Measurements from ENCODE around the gene COL5A3. TPM values are rescaled to one million over a fixed set of nuclear protein-coding genes. Genes with fewer than 3 reads are reported as not detected.
A peak's percentile ranks its signal among the peaks of the same experiment; 100 is the strongest.
"Not testable (repeated sequence)": the region's sequence is repeated elsewhere in the genome, so short reads cannot be mapped to it uniquely, and the experiment has no call there.

Gene COL5A3
- total and polyA plus RNA-seq, 12 donors: 0.61 to 26.2 (median 6.8) TPM

- Histone ChIP-seq H3K36me3 (replicated peaks in 1 of 2) (no peaks in the 10 kb centered on the region), H3K27me3 (no peaks in the 10 kb centered on the region), H3K27ac (peak overlapping the region in 4 of 5 donors; percentile 42 to 67 (median 50)), H3K9me3 (replicated peaks in 1 of 3) (no peaks in the 10 kb centered on the region), H3K4me3 (no peak overlapping the region), H3K4me1 (replicated peaks in 1 of 2) (peaks cover 19 to 32% of the 10 kb centered on the region in 2 donors)
- DNase-seq: peak; percentile 81 to 94 (median 88)
- intact Hi-C loops (cut with DNase I): loop anchor here (5.0 to 10.0 kb wide), 3 partner anchors 98 to 320 kb away; partner anchors contain the start of genes EIF3G (in 1 of the 2), MRPL4 (in 1 of the 2) and P2RY11 (in 1 of the 2)
- WGBS, 4 donors: 8 to 26% (median 13%) methylated on average over 6 to 23 of the region's 23 CpGs
- TF ChIP-seq POLR2A (IDR thresholded peaks at IDR 0.05) (peak in 1 of 2 donors; percentile 43), CTCF (IDR thresholded peaks at IDR 0.05) (peak; percentile 88 to 99 (median 98))
Measured at GRCh38 chr19:9934132-9934950, 76.0 kb downstream of the COL5A3 start.

DNA sequence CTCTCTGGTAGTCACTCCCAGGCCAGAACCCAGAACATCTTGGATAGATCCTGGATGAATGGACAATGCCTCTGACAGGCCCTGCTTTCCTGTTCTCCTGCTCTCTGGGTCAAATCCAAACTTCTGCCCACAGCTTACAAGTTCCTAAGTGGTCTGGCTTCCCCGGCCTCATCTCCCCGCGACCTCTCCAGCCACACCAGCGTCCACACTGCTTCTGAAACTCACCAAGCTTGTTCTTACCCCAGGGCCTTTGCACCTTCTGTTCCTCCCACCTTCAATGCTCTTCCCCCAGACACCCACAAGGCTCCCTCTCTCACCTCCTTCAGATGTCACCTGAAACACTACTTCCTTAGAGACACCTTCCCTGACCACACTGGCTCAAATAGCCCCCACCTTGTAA, 77.5 kb downstream of the COL5A3 start:
- WGBS, 4 donors: 89 to 95% (median 92%) methylated on average over 4 of the region's 4 CpGs
- peaks cover 19 to 32% of the 10 kb centered on the region in 2 donors for H3K4me1 ChIP-seq (replicated peaks in 1 of 2)
- intact Hi-C loops (cut with DNase I): loop anchor here (5.0 to 10.0 kb wide), 3 partner anchors 99 to 322 kb away; partner anchors contain the start of genes EIF3G (in 1 of the 2), MRPL4 (in 1 of the 2) and P2RY11 (in 1 of the 2)

GRCh38 chr19:9931629-9932028, 78.7 kb downstream of the COL5A3 start:
- Histone ChIP-seq H3K36me3 (replicated peaks in 1 of 2) (no peaks in the 10 kb centered on the region), H3K4me3 (no peak overlapping the region), H3K27ac (no peak overlapping the region), H3K9me3 (replicated peaks in 1 of 3) (no peaks in the 10 kb centered on the region), H3K27me3 (no peaks in the 10 kb centered on the region), H3K4me1 (replicated peaks in 1 of 2) (peaks cover 16 to 28% of the 10 kb centered on the region in 2 donors)
- intact Hi-C loops (cut with DNase I): loop anchor here (2.0 to 10.0 kb wide), 4 partner anchors 99 to 323 kb away; partner anchors contain the start of genes EIF3G (in 1 of the 2), MRPL4 (in 1 of the 2) and P2RY11 (in 1 of the 2)
- 80 to 95% (median 88%) methylated on average over 1 of the region's 1 CpG for WGBS, 4 donors
- no peak for TF ChIP-seq CTCF (IDR thresholded peaks at IDR 0.05)
- DNase-seq: no peak

More for the DNA sequence above, 77.5 kb downstream of the COL5A3 start:
- H3K9me3 ChIP-seq (replicated peaks in 1 of 3): no peaks in the 10 kb centered on the region
- TF ChIP-seq POLR2A (IDR thresholded peaks at IDR 0.05) (no peak), CTCF (IDR thresholded peaks at IDR 0.05) (no peak)
- H3K27ac ChIP-seq: no peak overlapping the region
- no peak for DNase-seq
- H3K27me3 ChIP-seq: no peaks in the 10 kb centered on the region
- H3K4me3 ChIP-seq: no peak overlapping the region
- H3K36me3 ChIP-seq (replicated peaks in 1 of 2): no peaks in the 10 kb centered on the region

- intact Hi-C loops (cut with DNase I): no loop called here
- TF ChIP-seq POLR2A (IDR thresholded peaks at IDR 0.05) (no peak), CTCF (IDR thresholded peaks at IDR 0.05) (no peak)
Measured at GRCh38 chr19:9923440-9923839, 86.9 kb downstream of the COL5A3 start.

DNA sequence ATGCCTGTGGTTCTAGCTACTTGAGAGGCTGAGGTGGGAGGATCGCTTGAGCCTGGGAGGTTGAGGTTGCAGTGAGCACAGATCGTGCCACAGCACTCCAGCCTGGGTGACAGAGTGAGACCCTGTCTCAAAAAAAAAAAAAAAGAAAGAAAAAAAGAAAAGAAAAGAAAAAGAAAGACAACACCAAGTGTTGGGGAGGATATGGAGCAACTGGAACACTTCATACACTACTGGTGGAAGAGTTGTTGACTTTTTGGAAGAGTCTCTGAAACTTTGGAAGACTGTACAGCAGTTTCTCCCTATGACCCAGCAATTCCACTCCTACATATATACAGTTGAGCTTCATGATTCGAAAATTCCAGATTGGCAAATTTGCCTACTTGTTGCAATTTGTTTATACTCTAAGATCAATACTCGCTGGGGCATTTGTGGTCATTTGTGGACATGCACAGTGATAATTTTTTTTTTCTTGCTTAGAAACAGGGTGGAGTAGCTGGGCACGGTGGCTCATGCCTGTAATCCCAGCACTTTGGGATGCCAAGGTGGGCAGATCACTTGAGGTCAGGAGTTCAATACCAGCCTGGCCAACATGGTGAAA, 87.4 kb downstream of the COL5A3 start:
- H3K4me3 ChIP-seq; H3K9me3 ChIP-seq (replicated peaks in 1 of 3); intact Hi-C loops (cut with DNase I); H3K4me1 ChIP-seq (replicated peaks in 1 of 2); DNase-seq; H3K27me3 ChIP-seq; H3K36me3 ChIP-seq (replicated peaks in 1 of 2); H3K27ac ChIP-seq: not testable (repeated sequence)
- 92 to 97% (median 93%) methylated on average over 5 of the region's 5 CpGs for WGBS, 4 donors

More at GRCh38 chr19:9923440-9923839, 86.9 kb downstream of the COL5A3 start:
- Histone ChIP-seq H3K27ac (no peak overlapping the region), H3K36me3 (replicated peaks in 1 of 2) (no peaks in the 10 kb centered on the region), H3K4me1 (replicated peaks in 1 of 2) (no peaks in the 10 kb centered on the region), H3K4me3 (no peak overlapping the region), H3K9me3 (replicated peaks in 1 of 3) (no peaks in the 10 kb centered on the region), H3K27me3 (no peaks in the 10 kb centered on the region)
- no peak for DNase-seq
- 88 to 94% (median 93%) methylated on average over 4 of the region's 4 CpGs for WGBS, 4 donors
